GM21717 (cell line): ENCODE results near the gene SLC30A7.

ENCODE experiments used
- ATAC-seq: cut with Tn5 transposase; IDR thresholded peaks from one replicate; pipeline ENCODE4 v1.9.1; 2021; ENCODE audit warnings: mild to moderate bottlenecking, moderate library complexity; ENCODE audit not compliant: unreplicated experiment

SLC30A7 gene

GRCh38 chr1:100971021-100971420 is 75.1 kb downstream of the SLC30A7 start:
- ATAC-seq: no peak

DNA sequence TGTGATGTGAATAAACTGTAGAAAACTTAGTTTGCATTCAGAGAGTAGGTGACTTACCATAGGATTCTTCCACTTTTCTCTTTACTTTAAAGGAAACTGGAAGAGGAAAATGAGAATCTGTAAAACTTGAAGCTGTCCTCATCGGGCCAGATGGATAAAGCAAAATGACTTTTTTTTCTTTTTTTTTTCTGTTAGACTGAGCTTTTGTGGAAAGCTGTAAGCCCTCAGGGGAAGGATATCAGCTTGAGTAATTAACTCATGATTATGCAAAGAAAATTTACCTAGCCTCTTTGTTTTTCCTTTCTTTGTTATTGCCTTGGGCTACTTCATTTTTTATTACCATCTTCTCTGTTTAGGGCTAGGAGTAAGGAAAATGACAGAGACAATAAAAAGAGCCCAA is 76.3 kb downstream of the SLC30A7 start:
- ATAC-seq: no peak

DNA sequence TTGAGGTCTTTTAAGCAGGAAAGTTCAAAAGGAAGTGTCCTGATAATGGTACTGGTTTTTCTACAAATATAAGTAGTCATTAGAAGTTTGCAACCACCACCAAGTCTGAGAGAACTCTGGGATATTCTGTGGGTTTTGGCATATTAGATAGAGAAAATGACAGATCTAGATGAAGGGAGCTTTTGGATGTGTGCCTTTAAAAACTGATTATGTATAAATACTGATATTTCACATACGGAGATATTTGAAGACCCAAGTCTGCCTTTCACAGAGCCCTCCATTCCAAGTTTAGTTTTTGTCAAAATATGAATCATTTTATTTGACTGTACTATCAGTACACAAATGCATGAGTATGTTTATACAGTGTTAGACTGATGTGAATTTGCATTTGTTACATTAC is 81.0 kb downstream of the SLC30A7 start:
- ATAC-seq: no peak

DNA sequence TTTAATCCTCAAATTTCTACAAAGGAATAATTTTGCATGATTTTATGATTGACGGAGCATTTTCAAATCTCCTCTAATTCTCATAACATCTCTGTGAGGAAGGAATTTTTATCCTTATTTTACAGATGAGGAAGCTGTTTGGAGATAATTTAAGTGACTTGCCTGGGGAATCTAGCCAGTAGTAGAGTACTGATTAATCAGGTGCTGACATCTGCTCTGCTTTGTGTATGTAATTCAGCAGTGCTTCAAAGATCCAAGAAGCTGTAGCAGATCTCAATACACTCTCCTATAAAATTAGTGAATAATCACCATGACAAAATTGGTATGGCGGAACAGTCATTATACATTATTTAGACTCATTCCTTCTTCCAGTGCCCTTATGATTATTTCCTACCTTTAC is 83.7 kb downstream of the SLC30A7 start:
- no peak for ATAC-seq

DNA sequence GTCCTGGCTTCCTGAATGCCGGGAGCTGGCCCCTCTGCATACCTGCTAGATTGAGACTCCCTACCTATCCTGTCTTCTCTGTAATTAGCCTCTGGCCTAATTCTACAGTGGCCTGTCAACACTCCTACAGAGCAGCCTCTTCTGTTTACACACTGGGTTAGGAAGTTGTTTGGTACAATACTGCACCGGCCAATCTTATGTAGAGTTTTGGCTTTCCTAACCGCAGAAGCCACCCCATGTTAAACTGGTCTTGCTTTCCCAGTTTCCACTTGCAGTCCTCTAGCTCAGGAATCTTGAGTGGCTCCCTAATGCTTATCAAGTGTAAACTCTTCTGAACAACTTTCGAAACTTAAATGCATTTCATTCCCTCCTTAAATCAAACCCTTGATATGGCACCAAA is 86.9 kb downstream of the SLC30A7 start:
- no peak for ATAC-seq

GRCh38 chr1:100988121-100988520 is 92.2 kb downstream of the SLC30A7 start:
- ATAC-seq: no peak

DNA sequence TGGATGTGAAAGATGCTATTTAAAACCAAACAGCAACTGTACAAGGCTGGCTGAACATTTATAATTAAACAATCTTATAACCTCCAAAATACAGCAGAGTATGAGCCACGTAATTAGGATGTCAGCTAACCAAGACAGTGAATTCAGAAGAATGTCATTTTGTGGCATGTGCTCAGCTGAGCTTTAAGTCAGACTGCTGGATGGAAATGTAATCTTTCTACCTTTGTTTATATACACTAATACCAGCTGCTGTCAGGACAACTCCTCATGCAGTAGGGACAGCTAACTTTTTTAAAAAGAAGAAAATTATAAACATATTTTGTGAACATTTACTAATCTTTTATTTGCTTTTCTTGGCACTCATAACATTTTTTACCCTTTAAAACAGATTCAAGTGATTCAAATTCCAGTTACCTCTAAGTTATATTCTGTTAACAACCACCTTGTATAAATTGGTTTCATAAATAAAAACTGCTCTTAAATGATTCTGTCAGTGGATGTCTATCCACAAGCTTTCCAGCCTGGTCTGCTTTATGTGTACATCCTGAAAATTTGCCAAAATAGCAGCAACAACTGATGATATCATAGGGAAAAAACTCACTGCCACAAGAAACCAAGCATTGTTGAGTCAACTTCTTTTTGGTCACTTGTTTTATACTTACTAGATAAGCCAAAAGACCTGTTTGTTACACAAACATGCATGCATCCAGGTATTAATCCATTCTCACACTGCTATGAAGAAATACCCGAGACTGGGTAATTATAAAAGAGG is 93.6 kb downstream of the SLC30A7 start:
- no peak for ATAC-seq

GRCh38 chr1:100995198-100995988 is 99.5 kb downstream of the SLC30A7 start:
- no peak for ATAC-seq

- ATAC-seq: no peak
Measured at GRCh38 chr1:100998426-100998825, 102.5 kb downstream of the SLC30A7 start.

DNA sequence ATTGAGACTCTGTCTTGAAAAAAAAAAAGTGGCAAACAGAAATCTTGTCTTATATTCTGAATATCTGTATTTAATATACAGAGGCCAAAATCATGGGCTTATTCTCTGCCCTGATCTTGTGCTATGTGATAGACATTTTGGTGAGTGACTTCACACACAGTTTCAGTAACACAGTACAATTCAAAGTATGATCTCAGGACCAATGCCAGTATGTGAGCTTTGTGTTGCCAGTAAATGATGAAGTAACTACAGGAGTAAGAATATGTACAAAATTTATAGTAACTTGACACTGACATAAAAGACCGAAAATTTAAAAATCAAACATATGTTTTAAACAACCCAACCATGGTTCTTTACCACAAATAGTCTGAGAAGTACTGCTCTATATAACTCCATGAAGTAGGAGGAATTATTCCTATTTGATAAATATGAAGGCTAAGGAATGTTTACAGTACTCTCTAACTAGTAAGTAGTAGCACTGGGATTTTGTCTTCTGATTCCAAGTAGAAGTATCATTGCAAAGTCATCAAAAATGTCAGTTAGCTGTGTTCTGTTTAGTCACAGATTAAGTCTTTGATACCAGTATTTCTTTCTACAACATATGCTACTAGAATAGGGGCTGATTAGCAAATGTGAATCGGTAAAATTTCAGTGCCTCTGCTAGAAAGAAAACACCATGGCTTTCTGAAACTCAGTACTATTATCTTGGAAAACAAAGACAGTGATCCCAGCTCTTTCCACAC is 104.4 kb downstream of the SLC30A7 start:
- ATAC-seq: no peak

- no peak for ATAC-seq
Measured at GRCh38 chr1:101002551-101002950, 106.7 kb downstream of the SLC30A7 start.

DNA sequence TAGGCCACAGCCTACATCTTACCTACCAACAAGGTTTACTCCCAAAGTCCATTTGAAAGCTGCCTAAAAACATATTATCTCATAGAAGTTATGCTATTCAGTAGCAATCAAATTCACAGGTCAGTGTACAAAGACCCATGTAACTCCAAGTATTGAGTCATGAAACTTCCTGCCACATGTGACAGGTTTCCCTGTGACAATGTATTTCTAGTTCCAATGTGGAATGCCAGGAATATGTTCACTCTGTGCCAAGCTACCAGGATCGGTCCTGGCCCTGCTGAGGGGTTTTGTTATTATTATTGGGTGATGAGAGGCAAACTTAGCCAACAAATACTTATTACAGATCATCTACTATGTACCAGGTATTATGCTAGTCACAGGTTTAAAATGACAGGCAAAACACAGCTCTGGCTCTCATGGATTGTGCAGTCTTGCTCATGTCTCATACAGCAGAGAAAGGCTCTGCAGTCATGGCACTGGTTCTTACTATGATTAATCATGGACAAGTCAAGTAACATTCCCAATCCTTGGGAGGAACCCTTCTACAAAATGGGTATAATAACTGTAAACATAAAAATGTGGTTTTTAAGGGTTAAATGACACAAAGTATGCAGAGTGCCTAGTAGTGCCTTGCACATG is 107.2 kb downstream of the SLC30A7 start:
- ATAC-seq: no peak

GRCh38 chr1:101004061-101004460 is 108.2 kb downstream of the SLC30A7 start:
- no peak for ATAC-seq

- no peak for ATAC-seq
Measured at GRCh38 chr1:101004670-101005069, 108.8 kb downstream of the SLC30A7 start.

DNA sequence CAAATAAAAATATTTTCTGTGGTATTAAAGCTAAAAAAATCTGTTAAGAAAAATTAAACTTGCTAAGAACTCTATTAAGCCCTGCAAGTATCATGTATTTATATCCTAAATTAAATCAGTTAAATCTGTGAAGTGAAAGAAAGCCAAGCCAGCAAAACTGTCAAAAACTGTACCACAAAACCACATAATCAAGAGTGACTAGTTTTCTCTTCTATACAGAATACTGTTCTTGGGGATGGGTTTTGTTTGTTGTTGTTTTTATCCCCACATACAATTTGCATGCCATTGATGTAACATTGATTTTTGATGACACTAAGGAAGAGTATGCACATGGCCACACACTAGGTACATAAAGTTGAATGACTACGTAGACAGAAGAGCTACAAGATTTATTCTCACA is 109.3 kb downstream of the SLC30A7 start:
- no peak for ATAC-seq

DNA sequence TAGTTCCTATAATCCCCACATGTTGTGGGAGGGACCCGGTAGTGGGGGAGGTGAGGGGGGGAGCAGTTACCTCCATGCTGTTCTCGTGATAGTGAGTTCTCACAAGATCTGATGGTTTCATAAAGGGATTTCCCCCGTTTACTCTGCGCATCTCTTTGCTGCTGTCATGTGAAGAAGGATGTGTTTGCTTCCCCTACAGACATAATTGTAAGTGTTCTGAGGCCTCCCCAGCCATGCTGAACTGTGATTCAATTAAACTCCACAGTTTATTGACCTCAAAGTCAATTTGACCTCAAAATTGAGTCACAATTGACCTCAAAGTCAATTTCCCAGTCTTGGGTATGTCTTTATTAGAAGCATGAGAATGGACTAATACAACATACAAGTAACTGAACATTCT is 110.0 kb downstream of the SLC30A7 start:
- ATAC-seq: no peak

- no peak for ATAC-seq
Measured at GRCh38 chr1:101006553-101006952, 110.7 kb downstream of the SLC30A7 start.

GRCh38 chr1:101008229-101008834 is 112.4 kb downstream of the SLC30A7 start:
- ATAC-seq: no peak

DNA sequence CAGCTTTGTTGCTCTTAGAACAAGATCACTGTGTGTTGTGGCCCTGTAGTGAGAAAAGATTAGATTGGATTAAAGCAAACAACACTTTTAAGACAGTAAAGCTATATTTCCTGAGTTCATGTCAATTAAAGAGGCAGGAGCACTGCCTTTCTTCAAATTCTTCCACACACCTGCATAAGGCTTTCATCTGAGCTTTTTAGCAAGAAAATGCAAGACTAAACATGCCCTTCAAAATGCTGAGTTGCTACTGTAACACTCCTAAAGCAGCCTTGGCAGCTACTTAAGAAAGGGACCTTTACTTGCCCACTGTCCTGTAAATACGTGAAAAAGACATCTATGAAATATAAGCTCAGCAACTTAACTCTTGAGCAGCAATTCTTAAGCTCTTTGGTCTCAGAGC is 117.9 kb downstream of the SLC30A7 start:
- ATAC-seq: no peak

DNA sequence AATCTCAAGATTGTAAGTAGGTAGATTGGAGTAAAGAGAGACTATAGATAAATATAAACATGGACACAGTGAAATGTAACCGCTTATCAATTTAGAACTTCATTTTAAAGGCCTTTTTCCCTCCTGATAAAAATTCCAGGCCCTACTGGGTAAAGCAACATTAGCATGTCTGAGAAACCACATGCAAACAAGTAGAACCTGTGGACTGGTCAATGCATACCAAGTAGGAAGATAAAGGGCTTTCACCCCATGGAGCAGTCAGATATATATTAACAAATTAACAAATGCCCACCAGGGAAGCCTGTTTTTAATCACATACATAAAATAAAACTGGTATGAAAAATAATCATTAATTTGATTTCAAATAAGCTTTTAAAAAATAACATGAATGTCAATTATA is 121.6 kb downstream of the SLC30A7 start:
- no peak for ATAC-seq

GRCh38 chr1:101022294-101022693 is 126.4 kb downstream of the SLC30A7 start:
- ATAC-seq: no peak
